Lower lobe of right lung (tissue), 2 donors: ENCODE measurements around the gene FN1. TPM values are rescaled to one million over a fixed set of nuclear protein-coding genes. Genes with fewer than 3 reads are reported as not detected.

Experiments used
- ATAC-seq, 2 donors: fragments of 200-7000 bp; cut with Tn5 transposase; one replicate each; pipeline ENCODE4 v1.9.1; 2020 to 2022; ENCODE audit warnings: mild to moderate bottlenecking in 2 of 2, moderate library complexity in 2 of 2
- DNase-seq: peaks from one replicate; pipeline ENCODE4 v3.0.0-alpha.2; 2020
- H3K27ac ChIP-seq: fragments of 200-600 bp; one replicate; pipeline ENCODE4 v1.8.0; 2022
- H3K27me3 ChIP-seq: fragments of 200-600 bp; one replicate; pipeline ENCODE4 v1.8.0; 2022; ENCODE audit warnings: low read depth
- H3K36me3 ChIP-seq: fragments of 200-600 bp; one replicate; pipeline ENCODE4 v1.8.0; 2022; ENCODE audit warnings: mild to moderate bottlenecking
- H3K4me1 ChIP-seq: fragments of 200-600 bp; one replicate; pipeline ENCODE4 v1.8.0; 2022
- H3K4me3 ChIP-seq: fragments of 200-600 bp; one replicate; pipeline ENCODE4 v1.8.0; 2022; ENCODE audit warnings: mild to moderate bottlenecking
- H3K9me3 ChIP-seq: fragments of 200-600 bp; one replicate; pipeline ENCODE4 v1.8.0; 2022
- CTCF ChIP-seq: fragments of 200-600 bp; IDR thresholded peaks from one replicate; pipeline ENCODE4 v1.8.0; 2022; ENCODE audit warnings: antibody characterized with exemption, mild to moderate bottlenecking
- intact Hi-C: fragments of 100-400 bp; cut with DNase I; formaldehyde crosslinking; loops from one replicate; pipeline ENCODE4 v1.11.0; 2022
- total RNA-seq: library from RNA; stranded (reverse); fragmentation: NEBNext Ultra II Directional; extraction: Animal tissue kit (Norgen Biotek cat#: 25700); gene quantifications from one replicate; pipeline ENCODE4 v1.2.1, GENCODE V29; 2021
- donor health status: DM: no; HTN: yes; CAD: no; lungs with severe emphysema.

The FN1 gene
- total RNA-seq, 1 donor from 2014 or later, result 1,248 TPM

GRCh38 chr2:215371915-215372897 lies 63.7 kb downstream of the FN1 start:
- H3K36me3 ChIP-seq, result peaks cover 85% of the 10 kb centered on the region
- no peak overlapping the region for H3K27ac ChIP-seq
- intact Hi-C loops, result no loop called here
- no peaks in the 10 kb centered on the region for H3K27me3 ChIP-seq
- no peaks in the 10 kb centered on the region for H3K9me3 ChIP-seq
- DNase-seq (no peak), ATAC-seq (peak in 1 of 2 donors; percentile 34)
- no peak for TF ChIP-seq CTCF
- H3K4me1 ChIP-seq, result no peaks in the 10 kb centered on the region
- H3K4me3 ChIP-seq, result no peak overlapping the region

- ATAC-seq (no peak), DNase-seq (no peak)
- Histone ChIP-seq H3K4me3 (no peak overlapping the region), H3K27me3 (no peaks in the 10 kb centered on the region), H3K4me1 (no peaks in the 10 kb centered on the region), H3K27ac (no peak overlapping the region), H3K36me3 (peaks cover 85% of the 10 kb centered on the region), H3K9me3 (no peaks in the 10 kb centered on the region)
- intact Hi-C loops, result no loop called here
- no peak for TF ChIP-seq CTCF
Observed at GRCh38 chr2:215370112-215370965, 65.5 kb downstream of the FN1 start.

GRCh38 chr2:215369181-215369760 lies 66.6 kb downstream of the FN1 start:
- no peak overlapping the region for H3K27ac ChIP-seq
- intact Hi-C loops, result no loop called here
- no peak for TF ChIP-seq CTCF
- H3K36me3 ChIP-seq, result peaks cover 85% of the 10 kb centered on the region
- no peaks in the 10 kb centered on the region for H3K4me1 ChIP-seq
- no peak for ATAC-seq
- no peak for DNase-seq
- no peaks in the 10 kb centered on the region for H3K9me3 ChIP-seq
- no peak overlapping the region for H3K4me3 ChIP-seq
- H3K27me3 ChIP-seq, result no peaks in the 10 kb centered on the region

GRCh38 chr2:215368493-215368809 lies 67.4 kb downstream of the FN1 start:
- H3K27ac ChIP-seq, result no peak overlapping the region
- ATAC-seq (no peak), DNase-seq (no peak)
- peaks cover 87% of the 10 kb centered on the region for H3K36me3 ChIP-seq
- H3K4me1 ChIP-seq, result no peaks in the 10 kb centered on the region
- H3K9me3 ChIP-seq, result no peaks in the 10 kb centered on the region
- TF ChIP-seq CTCF, result no peak
- no peak overlapping the region for H3K4me3 ChIP-seq
- no peaks in the 10 kb centered on the region for H3K27me3 ChIP-seq
- intact Hi-C loops, result no loop called here

- no peak for DNase-seq
- H3K4me3 ChIP-seq, result no peak overlapping the region
- H3K36me3 ChIP-seq, result peaks cover 87% of the 10 kb centered on the region
- TF ChIP-seq CTCF, result no peak
- ATAC-seq, result no peak
- H3K27ac ChIP-seq, result no peak overlapping the region
- H3K27me3 ChIP-seq, result no peaks in the 10 kb centered on the region
- no peaks in the 10 kb centered on the region for H3K4me1 ChIP-seq
- intact Hi-C loops, result no loop called here
- H3K9me3 ChIP-seq, result no peaks in the 10 kb centered on the region
Observed at GRCh38 chr2:215367662-215368492, 68.0 kb downstream of the FN1 start.
